A673 (cell line): ENCODE results near the gene ZNF385B.

Source experiments
- CTCF ChIP-seq: fragments of 300-800, 200-600 bp; sonication (generic); conservative IDR thresholded peaks from 2 replicates; pipeline ENCODE4 v1.5.1; 2017; ENCODE audit warnings: low read depth, mild to moderate bottlenecking, antibody characterized with exemption, low read length, moderate library complexity, mixed read lengths
- EZH2 ChIP-seq: fragments of 200-600 bp; sonication (generic); IDR thresholded peaks from 2 replicates; pipeline ENCODE4 v1.6.1; 2017; ENCODE audit warnings: borderline replicate concordance, low read depth, mild to moderate bottlenecking, mixed read lengths, antibody characterized with exemption, low read length; ENCODE audit not compliant: poor library complexity, severe bottlenecking

- TF ChIP-seq CTCF: no peak
- no peak for TF ChIP-seq EZH2
Measured at GRCh38 chr2:179837408-179837807, 24.0 kb downstream of the ZNF385B start.
